Lung (tissue), 12 donors: ENCODE measurements around the gene UGDH. TPM values are rescaled to one million over a fixed set of nuclear protein-coding genes. Genes with fewer than 3 reads are reported as not detected.
"Not testable (repeated sequence)": the region's sequence is repeated elsewhere in the genome, so short reads cannot be mapped to it uniquely, and the experiment has no call there.

Source experiments
- ATAC-seq: fragments of 200-7000 bp; cut with Tn5 transposase; one replicate; pipeline ENCODE4 v1.9.1; 2020; ENCODE audit warnings: moderate number of reproducible peaks; ENCODE audit not compliant: insufficient read depth, low FRiP score
- DNase-seq, 3 donors: peaks; one replicate each; pipeline ENCODE4 v3.0.0-alpha.2; 2013 to 2017
- H3K27ac ChIP-seq, 2 donors: one replicate each; pipeline ENCODE4 v1.5.1; 2013; ENCODE audit warnings: mild to moderate bottlenecking in 2 of 2, moderate library complexity in 2 of 2, control low read depth in 1 of 2, inconsistent platforms in 1 of 2, low read depth in 1 of 2, low read length in 1 of 2
- H3K27me3 ChIP-seq, 3 donors: one replicate each; pipeline ENCODE4 v1.5.1; 2013; ENCODE audit warnings: low read length in 2 of 3; ENCODE audit not compliant: control insufficient read depth in 3 of 3, insufficient read depth in 3 of 3
- H3K36me3 ChIP-seq, 4 donors: one replicate each; pipeline ENCODE4 v1.5.1; 2013; ENCODE audit warnings: low read length in 4 of 4, mild to moderate bottlenecking in 1 of 4, moderate library complexity in 1 of 4; ENCODE audit not compliant: control insufficient read depth in 4 of 4, insufficient read depth in 4 of 4
- H3K4me1 ChIP-seq, 5 donors: one replicate each; pipeline ENCODE4 v1.5.1; 2013; ENCODE audit warnings: low read length in 5 of 5, mild to moderate bottlenecking in 2 of 5, moderate library complexity in 1 of 5; ENCODE audit not compliant: control insufficient read depth in 5 of 5, insufficient read depth in 5 of 5
- H3K4me3 ChIP-seq: one replicate; pipeline ENCODE4 v1.5.1; 2013; ENCODE audit warnings: mild to moderate bottlenecking, control low read depth, moderate library complexity
- H3K9ac ChIP-seq, 2 donors: one replicate each; pipeline ENCODE4 v1.5.1; 2013; ENCODE audit warnings: low read length in 2 of 2, control low read depth in 1 of 2; ENCODE audit not compliant: insufficient read depth in 1 of 2
- H3K9me3 ChIP-seq, 4 donors: one replicate each; pipeline ENCODE4 v1.5.1; 2013; ENCODE audit warnings: low read length in 3 of 4, mild to moderate bottlenecking in 1 of 4, moderate library complexity in 1 of 4; ENCODE audit not compliant: control insufficient read depth in 4 of 4, insufficient read depth in 3 of 4
- CTCF ChIP-seq: IDR thresholded peaks from 2 replicates; pipeline ENCODE4 v1.5.1; 2012; ENCODE audit warnings: mild to moderate bottlenecking; ENCODE audit errors: control extremely low read depth, extremely low read depth
- WGBS, 2 donors: extraction: QIAGEN DNeasy Blood & Tissue Kit; methylation state at CpG; one replicate each; pipeline ENCODE4 v1.1.7; 2013; 5-methylcytosine and 5-hydroxymethylcytosine counted together
- polyA plus RNA-seq, 2 donors: library from polyadenylated mRNA; stranded (reverse); fragments of 200-250 nt; gene quantifications; one replicate each; pipeline ENCODE4 v1.2.1, GENCODE V29; 2013
- total RNA-seq, 2 donors: library from RNA; depleted of rRNA in 1 of 2; stranded (reverse); fragments of >200 nt in 1 of 2; gene quantifications; one replicate each; pipeline ENCODE4 v1.2.1, GENCODE V29; 2014 to 2021
- donor health status: control.
- donor health status: control.
- donor health status: Bipolar disorder and iron deficiency.
- donor health status: healthy.
- donor health status: DM: yes; HTN: yes; CAD: no.

UGDH gene
- total and polyA plus RNA-seq, 4 donors: 13.4 to 69.1 (median 36.6) TPM

- TF ChIP-seq CTCF: no peak
- DNase-seq (peak in 1 of 3 donors; percentile 32), ATAC-seq (no peak)
- WGBS, 2 donors: 60 to 64% methylated on average over 7 of the region's 7 CpGs
- Histone ChIP-seq H3K9ac (no peak overlapping the region), H3K4me3 (no peak overlapping the region), H3K27me3 (no peaks in the 10 kb centered on the region), H3K36me3 (peaks cover 0 to 6% (median 0%) of the 10 kb centered on the region in 4 donors), H3K9me3 (no peaks in the 10 kb centered on the region), H3K4me1 (peaks cover 0 to 21% (median 6%) of the 10 kb centered on the region in 5 donors), H3K27ac (no peak overlapping the region)
Observed at GRCh38 chr4:39541987-39542610, 14.9 kb upstream of the UGDH start.

GRCh38 chr4:39539089-39539611 is 11.9 kb upstream of the UGDH start:
- Histone ChIP-seq H3K27me3 (no peaks in the 10 kb centered on the region), H3K27ac (no peak overlapping the region), H3K4me3 (no peak overlapping the region), H3K9ac (no peak overlapping the region), H3K36me3 (peaks cover 0 to 9% (median under 1%) of the 10 kb centered on the region in 4 donors), H3K9me3 (no peaks in the 10 kb centered on the region), H3K4me1 (peaks cover 0 to 13% (median 5%) of the 10 kb centered on the region in 5 donors)
- peak in 2 of 3 donors; percentile 43 to 62 for DNase-seq
- TF ChIP-seq CTCF: no peak
- ATAC-seq: no peak
- WGBS, 2 donors: 75 to 93% methylated on average over 5 of the region's 5 CpGs

GRCh38 chr4:39533541-39533940 is 6.3 kb upstream of the UGDH start:
- H3K9ac ChIP-seq: no peak overlapping the region
- no peaks in the 10 kb centered on the region for H3K27me3 ChIP-seq
- peaks cover 3 to 9% (median 5%) of the 10 kb centered on the region in 4 donors for H3K36me3 ChIP-seq
- DNase-seq (no peak), ATAC-seq (no peak)
- no peak overlapping the region for H3K4me3 ChIP-seq
- peaks cover 0 to 3% (median 0%) of the 10 kb centered on the region in 4 donors for H3K9me3 ChIP-seq
- peaks cover 0 to 4% (median under 1%) of the 10 kb centered on the region in 5 donors for H3K4me1 ChIP-seq
- no peak overlapping the region for H3K27ac ChIP-seq
- WGBS, 2 donors: 97 to 100% methylated on average over 5 of the region's 5 CpGs
- TF ChIP-seq CTCF: no peak

GRCh38 chr4:39532237-39532636 is 5.0 kb upstream of the UGDH start:
- H3K4me1 ChIP-seq, H3K27me3 ChIP-seq, ATAC-seq, H3K36me3 ChIP-seq, H3K27ac ChIP-seq, H3K9me3 ChIP-seq, H3K9ac ChIP-seq, DNase-seq, H3K4me3 ChIP-seq: not testable (repeated sequence)
- 80 to 100% methylated on average over 3 of the region's 3 CpGs for WGBS, 2 donors
